ENCODE measurements around the gene DNAJB8.

Gene DNAJB8

GRCh38 chr3:128421966-128422365 lies 44.7 kb downstream of the DNAJB8 start:
- ATAC-seq (ENCODE audit: low read depth), result no peak
- Histone ChIP-seq H3K4me1 (ENCODE audit: insufficient read depth, poor library complexity, severe bottlenecking) (peaks cover 9% of the 10 kb centered on the region), H3K27ac (ENCODE audit: poor library complexity, severe bottlenecking) (no peak overlapping the region), H3K36me3 (ENCODE audit: low read depth) (no peaks in the 10 kb centered on the region), H3K27me3 (ENCODE audit: insufficient read depth, poor library complexity, severe bottlenecking) (no peaks in the 10 kb centered on the region), H3K9me3 (ENCODE audit: severe bottlenecking) (no peaks in the 10 kb centered on the region), H3K4me3 (ENCODE audit: severe bottlenecking) (no peak overlapping the region)
- no peak for TF ChIP-seq CTCF (IDR thresholded peaks at IDR 0.05; ENCODE audit: poor library complexity, severe bottlenecking)
- DNase-seq (ENCODE audit: low spot score), result no peak

- Histone ChIP-seq H3K4me3 (ENCODE audit: severe bottlenecking) (no peak overlapping the region), H3K36me3 (ENCODE audit: low read depth) (no peaks in the 10 kb centered on the region), H3K9me3 (ENCODE audit: severe bottlenecking) (no peaks in the 10 kb centered on the region), H3K4me1 (ENCODE audit: insufficient read depth, poor library complexity, severe bottlenecking) (peaks cover 12% of the 10 kb centered on the region), H3K27me3 (ENCODE audit: insufficient read depth, poor library complexity, severe bottlenecking) (no peaks in the 10 kb centered on the region), H3K27ac (ENCODE audit: poor library complexity, severe bottlenecking) (no peak overlapping the region)
- no peak for DNase-seq (ENCODE audit: low spot score)
- no peak for TF ChIP-seq CTCF (IDR thresholded peaks at IDR 0.05; ENCODE audit: poor library complexity, severe bottlenecking)
- ATAC-seq (ENCODE audit: low read depth), result no peak
Observed at GRCh38 chr3:128421439-128421836, 45.3 kb downstream of the DNAJB8 start.

- H3K9me3 ChIP-seq (ENCODE audit: severe bottlenecking), result no peaks in the 10 kb centered on the region
- no peaks in the 10 kb centered on the region for H3K27me3 ChIP-seq (ENCODE audit: insufficient read depth, poor library complexity, severe bottlenecking)
- no peak for TF ChIP-seq CTCF (IDR thresholded peaks at IDR 0.05; ENCODE audit: poor library complexity, severe bottlenecking)
- no peak overlapping the region for H3K27ac ChIP-seq (ENCODE audit: poor library complexity, severe bottlenecking)
- DNase-seq (ENCODE audit: low spot score) (no peak), ATAC-seq (ENCODE audit: low read depth) (no peak)
- H3K4me1 ChIP-seq (ENCODE audit: insufficient read depth, poor library complexity, severe bottlenecking), result peaks cover 13% of the 10 kb centered on the region
- H3K4me3 ChIP-seq (ENCODE audit: severe bottlenecking), result no peak overlapping the region
- no peaks in the 10 kb centered on the region for H3K36me3 ChIP-seq (ENCODE audit: low read depth)
Observed at GRCh38 chr3:128420720-128421438, 45.8 kb downstream of the DNAJB8 start.

GRCh38 chr3:128420289-128420688 lies 46.4 kb downstream of the DNAJB8 start:
- Histone ChIP-seq H3K4me3 (ENCODE audit: severe bottlenecking) (no peak overlapping the region), H3K27me3 (ENCODE audit: insufficient read depth, poor library complexity, severe bottlenecking) (no peaks in the 10 kb centered on the region), H3K36me3 (ENCODE audit: low read depth) (no peaks in the 10 kb centered on the region), H3K9me3 (ENCODE audit: severe bottlenecking) (no peaks in the 10 kb centered on the region), H3K27ac (ENCODE audit: poor library complexity, severe bottlenecking) (no peak overlapping the region), H3K4me1 (ENCODE audit: insufficient read depth, poor library complexity, severe bottlenecking) (peaks cover 13% of the 10 kb centered on the region)
- no peak for DNase-seq (ENCODE audit: low spot score)
- no peak for ATAC-seq (ENCODE audit: low read depth)
- no peak for TF ChIP-seq CTCF (IDR thresholded peaks at IDR 0.05; ENCODE audit: poor library complexity, severe bottlenecking)

GRCh38 chr3:128419311-128419710 lies 47.4 kb downstream of the DNAJB8 start:
- H3K36me3 ChIP-seq (ENCODE audit: low read depth), result no peaks in the 10 kb centered on the region
- TF ChIP-seq CTCF (IDR thresholded peaks at IDR 0.05; ENCODE audit: poor library complexity, severe bottlenecking), result no peak
- no peak for ATAC-seq (ENCODE audit: low read depth)
- H3K27ac ChIP-seq (ENCODE audit: poor library complexity, severe bottlenecking), result no peak overlapping the region
- no peaks in the 10 kb centered on the region for H3K9me3 ChIP-seq (ENCODE audit: severe bottlenecking)
- no peak overlapping the region for H3K4me3 ChIP-seq (ENCODE audit: severe bottlenecking)
- no peak for DNase-seq (ENCODE audit: low spot score)
- H3K27me3 ChIP-seq (ENCODE audit: insufficient read depth, poor library complexity, severe bottlenecking), result no peaks in the 10 kb centered on the region
- peaks cover 6% of the 10 kb centered on the region for H3K4me1 ChIP-seq (ENCODE audit: insufficient read depth, poor library complexity, severe bottlenecking)
